ENCODE measurements around the gene SLC38A11. TPM values are rescaled to one million over a fixed set of nuclear protein-coding genes. Genes with fewer than 3 reads are reported as not detected.

Gene SLC38A11
- total RNA-seq, 1 donor, result not detected

DNA sequence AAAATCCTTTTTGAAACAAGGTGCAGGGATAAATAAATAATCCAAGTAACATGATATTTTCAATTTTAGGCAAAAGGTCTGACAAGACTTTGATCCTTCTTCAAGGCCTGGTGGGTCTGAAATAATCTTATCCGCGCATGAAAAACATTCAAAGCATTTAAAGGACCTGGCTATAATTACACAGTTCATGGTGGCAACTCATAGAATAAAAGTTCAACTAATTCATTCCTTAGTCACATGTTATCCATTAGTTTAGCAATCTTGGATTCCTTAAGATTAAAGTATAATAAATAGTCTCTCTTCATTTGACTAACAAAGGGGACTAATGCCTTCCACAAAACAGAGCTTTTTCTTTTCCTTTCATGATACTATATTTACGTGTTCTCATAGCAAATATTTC, 21.0 kb upstream of the SLC38A11 start:
- Histone ChIP-seq H3K4me3 (ENCODE audit: insufficient read depth, low read length) (no peak overlapping the region), H3K36me3 (ENCODE audit: insufficient read depth, low read length) (no peaks in the 10 kb centered on the region), H3K4me2 (ENCODE audit: insufficient read depth, low read length) (no peak overlapping the region), H3K27ac (ENCODE audit: low read depth, low read length) (no peak overlapping the region), H3K79me2 (ENCODE audit: insufficient read depth, low read length) (no peaks in the 10 kb centered on the region), H3K9me3 (ENCODE audit: low read depth, low read length) (no peaks in the 10 kb centered on the region), H3K4me1 (ENCODE audit: insufficient read depth, low read length) (peaks cover 8% of the 10 kb centered on the region), H2AFZ (ENCODE audit: low read length) (no peak overlapping the region), H3K27me3 (ENCODE audit: insufficient read depth, low read length) (no peaks in the 10 kb centered on the region), H4K20me1 (ENCODE audit: insufficient read depth, low read length) (no peaks in the 10 kb centered on the region)
- no peak for DNase-seq (ENCODE audit: insufficient read length, low spot score, missing footprints)
- no peak for TF ChIP-seq CTCF (IDR thresholded peaks at IDR 0.05; ENCODE audit: extremely low read depth, low read depth, low read length)

DNA sequence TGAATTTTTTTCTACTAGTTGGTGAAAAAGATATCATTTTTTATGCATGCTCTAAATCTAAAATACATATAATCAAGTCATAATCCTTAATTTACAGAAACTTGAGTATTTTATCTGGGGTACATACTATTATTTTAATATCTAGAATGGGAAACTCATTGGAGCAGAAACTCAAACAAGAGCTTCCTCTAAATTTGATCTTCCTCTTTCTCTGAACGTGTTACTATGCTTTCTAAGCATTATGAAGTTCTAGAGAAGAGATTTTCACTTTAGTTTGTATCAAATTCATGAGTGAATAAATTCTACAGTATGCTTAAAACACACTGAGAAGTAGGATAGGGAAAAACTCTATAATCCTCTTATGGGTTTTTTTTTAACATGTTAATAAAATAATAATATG, 20.6 kb upstream of the SLC38A11 start:
- Histone ChIP-seq H3K9me3 (ENCODE audit: low read depth, low read length) (no peaks in the 10 kb centered on the region), H3K4me2 (ENCODE audit: insufficient read depth, low read length) (no peak overlapping the region), H3K27me3 (ENCODE audit: insufficient read depth, low read length) (no peaks in the 10 kb centered on the region), H3K4me1 (ENCODE audit: insufficient read depth, low read length) (peaks cover 5% of the 10 kb centered on the region), H3K27ac (ENCODE audit: low read depth, low read length) (no peak overlapping the region), H4K20me1 (ENCODE audit: insufficient read depth, low read length) (no peaks in the 10 kb centered on the region), H3K79me2 (ENCODE audit: insufficient read depth, low read length) (no peaks in the 10 kb centered on the region), H3K4me3 (ENCODE audit: insufficient read depth, low read length) (no peak overlapping the region), H3K36me3 (ENCODE audit: insufficient read depth, low read length) (no peaks in the 10 kb centered on the region), H2AFZ (ENCODE audit: low read length) (no peak overlapping the region)
- TF ChIP-seq CTCF (IDR thresholded peaks at IDR 0.05; ENCODE audit: extremely low read depth, low read depth, low read length), result no peak
- no peak for DNase-seq (ENCODE audit: insufficient read length, low spot score, missing footprints)

GRCh38 chr2:164974221-164974620, 18.9 kb upstream of the SLC38A11 start:
- Histone ChIP-seq H3K36me3 (ENCODE audit: insufficient read depth, low read length) (no peaks in the 10 kb centered on the region), H3K4me3 (ENCODE audit: insufficient read depth, low read length) (no peak overlapping the region), H3K9me3 (ENCODE audit: low read depth, low read length) (no peaks in the 10 kb centered on the region), H3K79me2 (ENCODE audit: insufficient read depth, low read length) (no peaks in the 10 kb centered on the region), H3K27me3 (ENCODE audit: insufficient read depth, low read length) (no peaks in the 10 kb centered on the region), H2AFZ (ENCODE audit: low read length) (no peak overlapping the region), H3K4me2 (ENCODE audit: insufficient read depth, low read length) (no peak overlapping the region), H3K4me1 (ENCODE audit: insufficient read depth, low read length) (no peaks in the 10 kb centered on the region), H3K27ac (ENCODE audit: low read depth, low read length) (no peak overlapping the region), H4K20me1 (ENCODE audit: insufficient read depth, low read length) (no peaks in the 10 kb centered on the region)
- TF ChIP-seq CTCF (IDR thresholded peaks at IDR 0.05; ENCODE audit: extremely low read depth, low read depth, low read length), result no peak
- DNase-seq (ENCODE audit: insufficient read length, low spot score, missing footprints), result no peak

DNA sequence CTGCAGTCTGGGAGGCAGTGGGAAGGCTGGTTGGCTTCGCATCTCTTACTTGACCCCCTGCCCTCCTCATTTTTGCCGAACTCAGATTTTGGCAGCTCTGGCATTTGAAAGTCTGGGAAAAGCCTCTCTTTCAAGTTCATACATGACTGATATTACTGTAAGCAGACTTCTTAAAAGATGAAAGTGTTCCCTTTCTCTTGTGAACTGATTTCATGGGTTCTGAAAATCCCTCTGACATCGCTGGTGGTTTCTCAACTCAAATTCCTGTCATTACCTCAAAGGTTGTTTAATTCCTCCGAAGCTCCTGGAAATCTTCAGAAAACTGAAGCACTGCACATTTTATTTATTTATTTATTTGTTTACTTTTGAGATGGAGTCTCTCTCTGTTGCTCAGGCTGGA, 16.9 kb upstream of the SLC38A11 start:
- Histone ChIP-seq H3K36me3 (ENCODE audit: insufficient read depth, low read length) (no peaks in the 10 kb centered on the region), H3K4me3 (ENCODE audit: insufficient read depth, low read length) (no peak overlapping the region), H3K9me3 (ENCODE audit: low read depth, low read length) (no peaks in the 10 kb centered on the region), H4K20me1 (ENCODE audit: insufficient read depth, low read length) (no peaks in the 10 kb centered on the region), H3K79me2 (ENCODE audit: insufficient read depth, low read length) (no peaks in the 10 kb centered on the region), H3K4me2 (ENCODE audit: insufficient read depth, low read length) (no peak overlapping the region), H3K27ac (ENCODE audit: low read depth, low read length) (no peak overlapping the region), H3K4me1 (ENCODE audit: insufficient read depth, low read length) (peaks cover 4% of the 10 kb centered on the region), H2AFZ (ENCODE audit: low read length) (no peak overlapping the region), H3K27me3 (ENCODE audit: insufficient read depth, low read length) (no peaks in the 10 kb centered on the region)
- no peak for DNase-seq (ENCODE audit: insufficient read length, low spot score, missing footprints)
- TF ChIP-seq CTCF (IDR thresholded peaks at IDR 0.05; ENCODE audit: extremely low read depth, low read depth, low read length), result no peak

Measured in osteoblast (primary cell).